Stimulated activated CD8-positive, alpha-beta memory T cell treated with anti-CD3 and anti-CD28 coated beads, Interleukin-15, amount 100 ng/mL, for 24 hours (primary cell): ENCODE data around the gene CAMTA1.
A peak's percentile ranks its signal among the peaks of the same experiment; 100 is the strongest.

Experiments used
- DNase-seq: peaks from one replicate; pipeline ENCODE4 v3.0.0-alpha.2; 2020; ENCODE audit warnings: low read depth

The CAMTA1 gene

GRCh38 chr1:7743346-7743745 lies 958.1 kb downstream of the CAMTA1 start:
- no peak for DNase-seq

- no peak for DNase-seq
Observed at GRCh38 chr1:7744882-7745281, 959.6 kb downstream of the CAMTA1 start.

- DNase-seq = no peak
Observed at GRCh38 chr1:7745783-7746182, 960.5 kb downstream of the CAMTA1 start.

GRCh38 chr1:7747605-7748004 lies 962.4 kb downstream of the CAMTA1 start:
- DNase-seq = no peak

GRCh38 chr1:7749126-7749525 lies 963.9 kb downstream of the CAMTA1 start:
- DNase-seq = no peak

- DNase-seq = no peak
Observed at GRCh38 chr1:7751174-7751573, 965.9 kb downstream of the CAMTA1 start.

GRCh38 chr1:7752512-7753417 lies 967.5 kb downstream of the CAMTA1 start:
- no peak for DNase-seq

GRCh38 chr1:7753641-7754040 lies 968.4 kb downstream of the CAMTA1 start:
- no peak for DNase-seq

- DNase-seq = no peak
Observed at GRCh38 chr1:7754234-7754633, 969.0 kb downstream of the CAMTA1 start.

GRCh38 chr1:7755448-7755847 lies 970.2 kb downstream of the CAMTA1 start:
- no peak for DNase-seq

GRCh38 chr1:7760245-7760644 lies 975.0 kb downstream of the CAMTA1 start:
- DNase-seq = no peak

GRCh38 chr1:7761103-7761502 lies 975.8 kb downstream of the CAMTA1 start:
- DNase-seq = no peak

GRCh38 chr1:7767176-7767575 lies 981.9 kb downstream of the CAMTA1 start:
- no peak for DNase-seq

GRCh38 chr1:7768583-7768982 lies 983.3 kb downstream of the CAMTA1 start:
- no peak for DNase-seq

GRCh38 chr1:7769673-7770412 lies 984.6 kb downstream of the CAMTA1 start:
- DNase-seq = no peak

GRCh38 chr1:7770669-7770996 lies 985.4 kb downstream of the CAMTA1 start:
- DNase-seq = no peak

- DNase-seq = peak; percentile 97
Observed at GRCh38 chr1:7770997-7771822, 986.0 kb downstream of the CAMTA1 start, which contains the start of gene VAMP3. TSS of gene VAMP3 (plus strand) at chr1:7771296. CDS start at chr1:7771384, 88 bp downstream.

- no peak for DNase-seq
Observed at GRCh38 chr1:7771823-7772299, 986.6 kb downstream of the CAMTA1 start.

GRCh38 chr1:7777591-7777990 lies 992.3 kb downstream of the CAMTA1 start:
- DNase-seq = no peak

GRCh38 chr1:7778133-7778628 lies 992.9 kb downstream of the CAMTA1 start:
- no peak for DNase-seq

GRCh38 chr1:7780976-7781375 lies 995.7 kb downstream of the CAMTA1 start:
- no peak for DNase-seq

GRCh38 chr1:7781501-7781900 lies 996.2 kb downstream of the CAMTA1 start:
- no peak for DNase-seq
